H1 (cell line): ENCODE results near the gene GRK5. TPM values are rescaled to one million over a fixed set of nuclear protein-coding genes. Genes with fewer than 3 reads are reported as not detected.

Source experiments
- CTCF ChIA-PET: fragments of 300-600 bp; sonication (Branson Sonifier 250); formaldehyde crosslinking; loops from one replicate; lab custom pipeline; 2021; ENCODE audit not compliant: partially characterized antibody; lab: Charles Lee
- POLR2A ChIA-PET: fragments of 300-600 bp; sonication (Branson Sonifier 250); formaldehyde crosslinking; loops from one replicate; lab custom pipeline; 2021; ENCODE audit warnings: inconsistent platforms; ENCODE audit not compliant: partially characterized antibody; lab: Charles Lee
- DNase-seq, 2 experiments: peaks; one replicate each; pipeline versions ENCODE4 v3.0.0 to v3.0.0-alpha.2; 2010 to 2022; ENCODE audit warnings: low spot score in 2 of 2, low read depth in 1 of 2, mixed read lengths in 1 of 2
- FAIRE-seq: peaks from 2 replicates; lab custom pipeline; 2011; peaks lifted over from hg19 to GRCh38; lab: Jason Lieb, UNC
- H2AFZ ChIP-seq: 2 replicates; pipeline ENCODE4 v1.8.1; 2012; ENCODE audit warnings: low read length, inconsistent platforms
- H2AK5ac ChIP-seq: 2 replicates; pipeline ENCODE4 v1.6.1; 2013; ENCODE audit warnings: low read depth, low read length
- H2BK120ac ChIP-seq: replicated peaks from 2 replicates; pipeline ENCODE3; 2013; ENCODE audit warnings: low read depth, low read length, inconsistent platforms
- H2BK12ac ChIP-seq: 2 replicates; pipeline ENCODE4 v1.6.1; 2013; ENCODE audit warnings: low read depth, low read length
- H2BK15ac ChIP-seq: 2 replicates; pipeline ENCODE4 v1.6.1; 2013; ENCODE audit warnings: low read length
- H2BK20ac ChIP-seq: 2 replicates; pipeline ENCODE4 v1.6.1; 2013; ENCODE audit warnings: low read length
- H2BK5ac ChIP-seq: 2 replicates; pipeline ENCODE4 v1.6.1; 2013; ENCODE audit warnings: low read depth, low read length
- H3K14ac ChIP-seq: 2 replicates; pipeline ENCODE4 v1.6.1; 2013; ENCODE audit warnings: inconsistent platforms; ENCODE audit not compliant: insufficient read length
- H3K18ac ChIP-seq: 2 replicates; pipeline ENCODE4 v1.6.1; 2013; ENCODE audit warnings: low read length; ENCODE audit errors: extremely low read depth
- H3K23ac ChIP-seq: 2 replicates; pipeline ENCODE4 v1.6.1; 2013; ENCODE audit warnings: inconsistent platforms; ENCODE audit not compliant: insufficient read length
- H3K23me2 ChIP-seq: 2 replicates; pipeline ENCODE4 v1.6.1; 2013; ENCODE audit warnings: low read depth, low read length
- H3K27ac ChIP-seq: 2 replicates; pipeline ENCODE4 v1.6.1; 2011; ENCODE audit warnings: low read depth, low read length, inconsistent platforms
- H3K27me3 ChIP-seq, 4 experiments: replicated peaks in 1 of 4; 1 replicate in 1 of 4; 2 replicates in 3 of 4; pipeline versions ENCODE4 v1.6.1 to v1.8.1; 2011 to 2013; ENCODE audit warnings: low read length in 3 of 4, mild to moderate bottlenecking in 3 of 4, inconsistent platforms in 2 of 4, mixed read lengths in 2 of 4, moderate library complexity in 1 of 4; ENCODE audit not compliant: control insufficient read depth in 3 of 4, insufficient read depth in 3 of 4; ENCODE audit errors: extremely low read depth in 1 of 4
- H3K36me3 ChIP-seq, 4 experiments: 2 replicates each; pipeline versions ENCODE4 v1.6.1 to v1.8.1; 2011 to 2013; ENCODE audit warnings: mild to moderate bottlenecking in 4 of 4, low read length in 3 of 4, moderate library complexity in 2 of 4, control low read depth in 1 of 4, inconsistent platforms in 1 of 4; ENCODE audit not compliant: insufficient read depth in 4 of 4, control insufficient read depth in 2 of 4
- H3K4ac ChIP-seq: replicated peaks from 2 replicates; pipeline ENCODE3; 2013; ENCODE audit warnings: low read length, low read depth, mixed read lengths, inconsistent platforms; ENCODE audit not compliant: insufficient read length
- H3K4me1 ChIP-seq, 4 experiments: replicated peaks in 1 of 4; 1 replicate in 1 of 4; 2 replicates in 3 of 4; pipeline versions ENCODE4 v1.6.1 to v1.8.1; 2011 to 2013; ENCODE audit warnings: low read length in 3 of 4, inconsistent platforms in 2 of 4, mixed read lengths in 1 of 4; ENCODE audit not compliant: insufficient read depth in 4 of 4, control insufficient read depth in 3 of 4
- H3K4me2 ChIP-seq, 2 experiments: 2 replicates each; pipeline versions ENCODE4 v1.6.1 to v1.8.1; 2011 to 2013; ENCODE audit warnings: low read depth in 2 of 2, low read length in 2 of 2, control low read depth in 1 of 2, inconsistent platforms in 1 of 2, mild to moderate bottlenecking in 1 of 2; ENCODE audit not compliant: insufficient read depth in 1 of 2
- H3K4me3 ChIP-seq, 4 experiments: fragments of 200-600, 300-600 bp in 1 of 4; sonication (generic), shearing (Covaris generic), sonication (Bioruptor Twin) in 1 of 4; 2 replicates each; pipeline versions ENCODE4 v1.5.1 to v1.8.1; 2011 to 2016; ENCODE audit warnings: low read length in 4 of 4, low read depth in 3 of 4, control low read depth in 2 of 4, inconsistent platforms in 2 of 4, mild to moderate bottlenecking in 2 of 4, mixed read lengths in 1 of 4, moderate library complexity in 1 of 4; ENCODE audit not compliant: insufficient read depth in 2 of 4; ENCODE audit errors: extremely low read depth in 1 of 4
- H3K56ac ChIP-seq: replicated peaks from 2 replicates; pipeline ENCODE3; 2013; ENCODE audit warnings: low read depth, mild to moderate bottlenecking, mixed read lengths, low read length, inconsistent platforms; ENCODE audit not compliant: insufficient read length
- H3K79me1 ChIP-seq: 2 replicates; pipeline ENCODE4 v1.6.1; 2013; ENCODE audit warnings: low read depth, low read length, control low read depth
- H3K79me2 ChIP-seq, 2 experiments: 2 replicates each; pipeline versions ENCODE4 v1.6.1 to v1.8.1; 2012 to 2013; ENCODE audit warnings: low read length in 2 of 2, mild to moderate bottlenecking in 2 of 2, inconsistent platforms in 1 of 2; ENCODE audit not compliant: insufficient read depth in 2 of 2, control insufficient read depth in 1 of 2
- H3K9ac ChIP-seq, 4 experiments: replicated peaks in 1 of 4; 1 replicate in 1 of 4; 2 replicates in 3 of 4; pipeline versions ENCODE4 v1.6.1 to v1.8.1; 2011 to 2013; ENCODE audit warnings: low read depth in 3 of 4, low read length in 3 of 4, control low read depth in 2 of 4, mild to moderate bottlenecking in 2 of 4, moderate library complexity in 2 of 4, inconsistent platforms in 1 of 4; ENCODE audit errors: extremely low read depth in 1 of 4
- H3K9me3 ChIP-seq, 2 experiments: 2 replicates each; pipeline versions ENCODE4 v1.6.1 to v1.8.1; 2012 to 2013; ENCODE audit warnings: mild to moderate bottlenecking in 2 of 2, moderate library complexity in 2 of 2, control low read depth in 1 of 2, inconsistent platforms in 1 of 2, low read depth in 1 of 2, low read length in 1 of 2, mixed read lengths in 1 of 2; ENCODE audit not compliant: insufficient read depth in 2 of 2
- H4K20me1 ChIP-seq, 2 experiments: replicated peaks in 1 of 2; 2 replicates each; pipeline versions ENCODE3 to v1.8.1; 2011 to 2013; ENCODE audit warnings: inconsistent platforms in 2 of 2, low read length in 2 of 2, mild to moderate bottlenecking in 1 of 2; ENCODE audit not compliant: insufficient read depth in 2 of 2, control insufficient read depth in 1 of 2
- H4K5ac ChIP-seq: 2 replicates; pipeline ENCODE4 v1.6.1; 2013; ENCODE audit warnings: low read length, low read depth, mixed read lengths, inconsistent platforms; ENCODE audit not compliant: insufficient read length
- H4K8ac ChIP-seq: 2 replicates; pipeline ENCODE4 v1.8.0; 2013; ENCODE audit warnings: mild to moderate bottlenecking, moderate library complexity, low read length, inconsistent platforms; ENCODE audit not compliant: insufficient read depth; ENCODE audit errors: extremely low read depth
- H4K91ac ChIP-seq: replicated peaks from 2 replicates; pipeline ENCODE3; 2013; ENCODE audit warnings: low read length, mixed read lengths, inconsistent platforms; ENCODE audit not compliant: insufficient read length
- ASH2L ChIP-seq: fragments of 200-600, 300-600 bp; sonication (generic); IDR thresholded peaks from one replicate; pipeline ENCODE4 v1.7.1; 2017; ENCODE audit warnings: low read length
- CHD1 ChIP-seq: IDR thresholded peaks from 2 replicates; pipeline ENCODE4 v1.6.1; 2012; ENCODE audit warnings: low read depth, low read length, improper control_type of control experiment
- EGR1 ChIP-seq: IDR thresholded peaks from 2 replicates; pipeline ENCODE4 v1.6.1; 2011; ENCODE audit warnings: low read depth, low read length, borderline replicate concordance
- EP300 ChIP-seq, 2 experiments: IDR thresholded peaks; 1 replicate in 1 of 2; 2 replicates in 1 of 2; pipeline ENCODE4 v1.6.1; 2011 to 2012; ENCODE audit warnings: low read depth in 2 of 2, low read length in 2 of 2, mild to moderate bottlenecking in 2 of 2, borderline replicate concordance in 1 of 2, inconsistent platforms in 1 of 2, moderate library complexity in 1 of 2
- GTF2F1 ChIP-seq: IDR thresholded peaks from 2 replicates; pipeline ENCODE4 v1.6.1; 2012; ENCODE audit warnings: low read depth, low read length, improper control_type of control experiment, borderline replicate concordance
- KDM5A ChIP-seq: fragments of 200-600 bp; IDR thresholded peaks from 2 replicates; pipeline ENCODE4 v1.7.1; 2012; ENCODE audit warnings: mild to moderate bottlenecking, low read length, inconsistent platforms, mixed read lengths
- RFX5 ChIP-seq: IDR thresholded peaks from 2 replicates; pipeline ENCODE4 v1.6.1; 2011; ENCODE audit warnings: low read depth, low read length, improper control_type of control experiment, borderline replicate concordance
- SP1 ChIP-seq: IDR thresholded peaks from 2 replicates; pipeline ENCODE4 v1.6.1; 2011; ENCODE audit warnings: low read depth, low read length
- SP2 ChIP-seq: IDR thresholded peaks from 2 replicates; pipeline ENCODE4 v1.6.1; 2012; ENCODE audit warnings: mild to moderate bottlenecking, low read length, inconsistent platforms
- SP4 ChIP-seq: IDR thresholded peaks from 2 replicates; pipeline ENCODE4 v1.6.1; 2012; ENCODE audit warnings: low read length, inconsistent platforms
- SUZ12 ChIP-seq: fragments of 200-600 bp; sonication (generic); IDR thresholded peaks from 2 replicates; pipeline ENCODE4 v1.6.1; 2012; ENCODE audit warnings: mild to moderate bottlenecking, inconsistent platforms, low read length, moderate library complexity, mixed read lengths
- TAF7 ChIP-seq: optimal IDR thresholded peaks from 2 replicates; pipeline ENCODE3; 2011; ENCODE audit warnings: low read depth, mild to moderate bottlenecking, inconsistent platforms, low read length, moderate library complexity, borderline replicate concordance
- TBP ChIP-seq: IDR thresholded peaks from 2 replicates; pipeline ENCODE4 v1.6.1; 2011; ENCODE audit warnings: low read depth, low read length, improper control_type of control experiment
- WGBS, 2 experiments: shearing (Covaris generic) in 1 of 2; methylation state at CpG; one replicate each; pipeline versions ENCODE4 v1.1.6 to v1.1.7; 2013 to 2015; ENCODE audit warnings: low lambda C conversion rate in 2 of 2, mixed read lengths in 2 of 2, inconsistent platforms in 1 of 2, low coverage in 1 of 2, missing lambda C conversion rate in 1 of 2; ENCODE audit not compliant: insufficient replicate concordance in 2 of 2, insufficient coverage in 1 of 2, insufficient read length in 1 of 2; ENCODE audit errors: extremely low coverage in 1 of 2, missing lambda C conversion rate in 1 of 2; 5-methylcytosine and 5-hydroxymethylcytosine counted together
- polyA plus RNA-seq, 7 experiments: library from polyadenylated mRNA; depleted of rRNA in 3 of 7; stranded (reverse) in 5 of 7; unstranded in 2 of 7; fragments of >200 nt in 5 of 7; fragments of 200-250 nt in 2 of 7; gene quantifications; 1 replicate in 5 of 7; 2 replicates in 1 of 7; 4 replicates in 1 of 7; pipeline versions ENCODE4 v1.2.1 to v1.2.3, GENCODE V29; 2011 to 2013; ENCODE audit warnings: missing spikeins in 2 of 7, mixed read lengths in 2 of 7
- total RNA-seq: library from RNA; stranded (reverse); fragmentation: NEBNext Ultra II Directional; extraction: Animal tissue kit (Norgen Biotek cat#: 25700); gene quantifications from 2 replicates; pipeline ENCODE4 v1.2.1, GENCODE V29; 2021

GRK5 gene
- total and polyA plus RNA-seq, 2 of the 8 experiments (the other 6 are each of a cell fraction or from before 2014, with no cell fraction given) = 0.54 to 2.5 TPM

DNA sequence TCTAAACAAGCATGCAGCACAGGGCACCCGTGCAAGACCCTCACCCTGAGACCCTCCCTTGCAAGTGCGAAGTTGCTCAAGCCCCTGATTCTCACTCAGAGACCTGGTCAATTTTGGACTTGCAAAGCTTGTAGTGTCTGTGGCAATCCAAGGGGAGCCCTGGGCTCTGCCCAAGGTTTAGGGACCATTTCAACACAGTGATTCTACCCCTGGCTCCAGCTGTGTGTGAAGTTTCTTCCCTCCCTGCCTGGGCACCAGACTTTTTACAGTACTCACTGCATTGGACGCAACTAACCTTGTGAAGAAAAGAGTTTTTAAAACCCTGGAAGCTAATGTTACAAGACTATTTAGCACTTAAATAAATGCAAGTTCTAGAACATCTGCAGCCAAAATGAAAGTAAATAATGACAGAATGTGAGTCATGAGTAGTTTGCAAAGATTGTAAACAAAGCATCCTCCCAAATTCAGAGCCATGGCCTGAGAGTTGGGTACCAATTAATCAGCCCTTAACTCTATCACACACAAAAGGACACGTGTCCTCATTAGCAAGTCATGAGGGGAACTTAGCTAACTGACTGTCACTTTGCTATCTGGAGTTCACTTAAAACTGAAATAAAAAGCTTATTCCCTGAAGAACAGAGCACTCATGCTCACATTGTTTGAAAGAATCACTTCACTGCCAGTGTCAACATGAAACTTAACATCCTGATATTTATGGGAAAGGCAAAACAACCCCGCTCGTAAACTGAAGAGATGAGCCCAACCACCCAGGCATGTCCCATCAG lies 287.1 kb downstream of the GRK5 start:
- H3K23ac ChIP-seq = no peak overlapping the region
- no peaks in the 10 kb centered on the region for H3K9me3 ChIP-seq
- no peak overlapping the region for H3K18ac ChIP-seq
- no peak overlapping the region for H2BK5ac ChIP-seq
- no peak overlapping the region for H2BK15ac ChIP-seq
- 81% methylated on average over 6 of the region's 6 CpGs; no CpG with 5 or more reads in 1 of the 2 experiments for WGBS, 2 experiments
- H3K79me1 ChIP-seq = no peaks in the 10 kb centered on the region; the same call in 1 of the 2 replicates
- no peak overlapping the region for H3K56ac ChIP-seq
- H3K27me3 ChIP-seq = no peaks in the 10 kb centered on the region; a peak in 2 of 7 replicates
- no peak for FAIRE-seq
- peaks cover 0 to 1% of the 10 kb centered on the region in 2 experiments for H4K20me1 ChIP-seq
- peaks cover 0 to 4% (median 0%) of the 10 kb centered on the region in 4 experiments; a peak in 3 of 7 replicates for H3K4me1 ChIP-seq
- H3K79me2 ChIP-seq = no peaks in the 10 kb centered on the region
- H3K23me2 ChIP-seq = no peaks in the 10 kb centered on the region; the same call in 1 of the 2 replicates
- ChIA-PET CTCF (interaction anchor here (0.6 to 3.7 kb wide), 6 partner anchors 29 to 295 kb away, joined by 3 to 16 read pairs (median 4); no protein-coding TSS in a partner anchor), POLR2A (no interaction called here)
- no peak overlapping the region for H2BK20ac ChIP-seq
- no peak overlapping the region for H3K27ac ChIP-seq
- no peak overlapping the region for H4K91ac ChIP-seq
- no peak overlapping the region for H2BK120ac ChIP-seq
- no peak overlapping the region for H2AK5ac ChIP-seq
- H3K4me3 ChIP-seq = no peak overlapping the region
- no peak overlapping the region for H3K9ac ChIP-seq
- no peaks in the 10 kb centered on the region for H3K36me3 ChIP-seq
- DNase-seq = no peak
- H4K5ac ChIP-seq = no peak overlapping the region
- H3K4me2 ChIP-seq = no peak overlapping the region
- no peak overlapping the region for H3K14ac ChIP-seq
- no peak overlapping the region for H2AFZ ChIP-seq
- no peak overlapping the region for H4K8ac ChIP-seq
- no peak overlapping the region for H3K4ac ChIP-seq
- H2BK12ac ChIP-seq = no peak overlapping the region
- TF ChIP-seq EGR1 = no peak
- no peak for TF ChIP-seq SUZ12
- no peak for TF ChIP-seq GTF2F1
- TF ChIP-seq RFX5 = no peak
- no peak for TF ChIP-seq SP2
- TF ChIP-seq TAF7 = no peak
- TF ChIP-seq CHD1 = no peak
- TF ChIP-seq KDM5A = no peak
- no peak for TF ChIP-seq SP1
- no peak for TF ChIP-seq TBP
- no peak for TF ChIP-seq SP4
- no peak for TF ChIP-seq ASH2L
- no peak for TF ChIP-seq EP300 (IDR thresholded peaks at IDR 0.05; ENCODE audit: borderline replicate concordance in 1 of 2, low read depth in 2 of 2, low read length in 2 of 2)
